Activated CD8-positive, alpha-beta memory T cell treated with anti-CD3 and anti-CD28 coated beads for 4 hours (primary cell): ENCODE results near the gene NUDT21.
A peak's percentile ranks its signal among the peaks of the same experiment; 100 is the strongest.
"Not testable (repeated sequence)": the region's sequence is repeated elsewhere in the genome, so short reads cannot be mapped to it uniquely, and the experiment has no call there.

ENCODE experiments used
- DNase-seq, 2 donors: peaks; one replicate each; pipeline ENCODE4 v3.0.0-alpha.2; 2020; ENCODE audit warnings: low read depth in 2 of 2

The NUDT21 gene

DNA sequence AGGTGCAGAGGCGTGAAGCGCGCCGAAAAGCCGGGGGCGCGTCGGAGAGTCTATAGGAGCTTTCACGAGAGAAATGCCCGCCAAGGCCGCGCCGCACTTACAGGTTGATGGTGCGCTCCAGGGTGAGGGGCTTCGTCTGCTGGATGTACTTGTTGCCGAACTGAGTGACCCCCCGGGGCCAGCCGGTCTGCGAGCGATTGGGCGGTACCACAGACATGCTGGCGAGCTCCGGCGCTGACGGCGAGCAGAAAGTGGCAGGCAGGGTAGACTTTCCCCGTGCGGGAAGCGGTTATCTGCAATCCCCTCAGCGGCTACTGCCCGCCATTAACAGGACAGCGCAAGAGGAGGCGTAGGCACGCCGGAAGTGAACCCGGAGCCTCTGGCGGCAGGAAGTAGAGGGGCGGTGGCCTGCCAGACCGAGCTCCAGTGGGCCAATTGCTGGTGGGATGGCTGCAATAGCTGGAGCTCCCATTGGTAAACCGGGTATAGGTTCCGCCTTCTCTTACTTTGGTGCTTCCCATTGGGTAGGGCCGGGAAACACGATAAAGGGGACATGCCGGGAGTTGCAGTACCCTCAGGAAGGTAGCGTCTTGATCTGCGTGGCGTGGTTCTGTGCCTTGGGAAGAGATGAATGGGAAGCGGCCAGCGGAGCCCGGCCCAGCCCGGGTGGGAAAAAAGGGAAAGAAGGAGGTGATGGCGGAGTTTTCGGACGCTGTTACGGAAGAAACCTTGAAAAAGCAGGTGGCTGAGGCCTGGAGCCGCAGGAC lies at the start of gene NUDT21, which contains the start of gene OGFOD1:
NUDT21 (minus strand) TSS at position 347 of the 767 bp plus-strand sequence; CDS start at position 217, 130 bp downstream.
OGFOD1 (plus strand) TSS at position 569 of the 767 bp plus-strand sequence; CDS start at position 628, 59 bp downstream.
- DNase-seq = peak; percentile 81 to 87

DNA sequence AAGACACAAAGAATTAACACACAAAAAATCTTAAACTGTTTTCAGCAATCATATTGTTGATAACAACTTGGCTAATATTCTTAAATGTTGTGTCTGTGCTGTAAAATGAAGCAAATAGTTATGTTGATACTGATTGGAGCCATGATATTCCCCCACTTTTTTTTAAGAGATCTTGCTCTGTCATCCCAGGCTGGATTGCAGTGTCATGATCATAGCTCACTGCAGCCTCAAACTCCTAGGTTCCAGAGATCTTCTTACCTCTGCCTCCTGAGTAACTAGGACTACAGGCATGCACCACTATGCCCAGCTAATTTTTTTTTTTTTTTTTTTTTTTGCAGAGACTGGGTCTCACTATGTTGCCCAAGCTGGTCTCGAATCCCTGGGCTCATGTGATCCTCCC lies 42.7 kb upstream of the NUDT21 start:
- DNase-seq = no peak

DNA sequence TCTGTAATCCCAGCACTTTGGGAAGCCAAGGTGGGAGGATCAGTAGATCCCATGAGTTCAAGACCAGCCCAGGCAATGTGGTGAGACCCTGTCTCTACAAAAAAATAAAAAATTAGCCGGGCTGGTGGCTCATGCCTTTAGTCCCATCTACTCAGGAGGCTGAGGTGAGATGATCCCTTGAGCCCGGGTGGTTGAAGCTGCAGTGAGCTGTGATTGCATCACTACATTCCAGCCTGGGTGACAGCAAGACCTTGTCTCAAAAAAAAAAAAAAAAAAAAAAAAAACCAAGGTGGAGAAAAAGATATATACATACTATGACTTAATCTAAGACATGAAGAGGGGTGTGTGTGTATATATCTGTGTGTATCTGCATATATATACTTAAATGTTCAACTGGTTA lies 42.0 kb upstream of the NUDT21 start:
- DNase-seq = no peak

DNA sequence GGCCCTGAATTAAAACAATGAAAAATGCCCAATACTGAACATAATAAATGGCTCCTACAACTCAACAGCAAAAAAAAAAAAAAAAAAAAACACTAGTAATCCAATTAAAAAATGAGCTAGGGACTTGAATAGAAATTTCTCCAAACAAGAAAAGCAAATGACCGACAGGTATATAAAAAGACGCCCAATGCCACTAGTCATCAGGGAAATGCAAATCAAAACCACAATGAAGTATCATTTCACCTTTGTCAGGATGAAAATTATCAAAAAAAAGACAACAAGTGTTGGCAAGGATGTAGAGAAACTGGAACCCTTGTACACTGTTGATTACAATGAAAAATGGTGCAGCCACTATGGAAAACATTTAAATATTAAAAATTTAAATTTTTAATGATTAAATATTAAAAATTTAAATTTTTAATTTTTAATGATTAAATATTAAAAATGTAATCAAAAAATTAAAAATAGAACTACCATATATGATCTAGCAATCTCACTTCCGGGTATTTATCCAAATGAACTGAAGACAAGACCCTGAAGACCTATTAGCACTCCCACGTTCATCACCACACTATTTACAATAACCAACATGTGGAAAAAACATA lies 40.6 kb upstream of the NUDT21 start:
- DNase-seq = no peak

DNA sequence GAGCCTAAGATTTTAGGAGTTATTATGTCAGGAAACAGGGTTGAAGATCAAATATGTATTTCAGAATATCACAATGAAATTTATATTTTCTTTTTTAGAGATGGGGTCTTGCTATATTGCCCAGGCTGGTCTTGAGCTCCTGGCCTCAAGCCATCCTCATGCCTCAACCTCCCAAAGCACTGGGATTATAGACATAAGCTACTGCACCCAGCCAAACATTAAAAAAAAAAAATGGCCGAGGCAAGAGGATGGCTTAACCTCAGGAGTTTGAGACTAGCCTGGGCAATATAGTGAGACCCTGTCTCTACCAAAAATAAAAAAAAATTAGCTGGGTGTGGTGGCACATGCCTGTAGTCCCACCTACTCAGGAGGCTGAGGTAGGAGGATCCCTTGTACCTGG lies 37.7 kb upstream of the NUDT21 start:
- DNase-seq = not testable (repeated sequence)

DNA sequence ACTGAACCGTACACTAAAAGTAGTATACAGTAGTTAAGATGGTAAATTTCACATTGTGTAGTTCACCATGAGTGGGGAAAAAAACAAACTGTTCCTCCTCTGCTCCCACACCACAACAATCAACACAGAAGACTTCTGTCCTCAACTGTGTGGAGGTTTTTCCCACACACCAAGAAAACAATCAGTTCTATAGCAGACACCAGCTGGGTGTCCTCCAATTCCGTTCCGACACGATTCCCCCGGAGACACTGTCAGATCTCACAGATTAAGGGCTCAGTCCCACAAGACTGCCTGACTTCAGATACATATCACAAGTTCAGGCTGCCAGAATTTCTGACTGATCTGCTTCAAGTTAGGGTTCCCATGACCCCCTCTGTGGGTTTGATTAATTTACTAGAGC lies 36.9 kb upstream of the NUDT21 start:
- DNase-seq = no peak

DNA sequence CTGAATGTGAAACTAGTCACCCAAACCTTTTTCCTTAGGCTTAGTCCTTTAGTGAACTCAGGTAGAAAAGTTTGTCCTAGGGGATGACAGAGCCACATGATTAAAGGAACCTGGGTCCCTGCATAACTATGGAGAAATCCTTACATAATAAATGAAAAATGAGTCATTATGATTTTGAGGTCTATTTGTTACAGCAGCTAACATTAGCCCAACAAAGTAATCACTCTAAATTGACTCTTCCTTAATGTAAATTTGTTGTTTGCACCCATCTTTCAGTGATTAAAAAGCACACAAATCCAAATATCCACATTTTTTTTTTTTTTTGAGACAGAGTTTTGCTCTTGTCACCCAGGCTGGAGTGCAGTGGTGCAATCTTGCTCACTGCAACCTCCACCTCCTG lies 32.3 kb upstream of the NUDT21 start:
- no peak for DNase-seq

DNA sequence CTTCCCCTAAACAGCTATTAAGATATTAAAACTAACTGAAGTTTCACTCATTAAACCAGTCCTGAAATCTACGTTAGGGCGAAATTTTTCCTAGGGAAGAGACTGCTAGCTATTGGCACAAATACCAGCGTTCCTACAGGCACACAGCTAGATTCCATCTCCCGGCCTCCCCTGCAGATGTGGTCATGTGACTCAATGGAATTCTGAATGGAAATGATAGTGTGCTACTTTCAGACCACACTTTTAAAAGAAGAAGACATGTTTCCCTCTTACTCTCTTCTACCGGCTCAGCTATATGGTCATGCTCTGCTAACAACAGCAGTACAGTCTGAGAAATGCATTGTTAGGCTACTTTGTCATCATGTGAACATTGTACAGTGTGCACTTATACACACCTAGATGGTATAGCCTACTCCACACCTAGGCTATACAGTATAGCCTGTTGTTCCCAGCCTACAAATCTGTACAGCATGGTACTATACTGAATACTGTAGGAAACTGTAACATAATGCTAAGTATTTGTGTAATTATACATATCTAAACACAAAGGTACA lies 31.6 kb upstream of the NUDT21 start:
- no peak for DNase-seq

DNA sequence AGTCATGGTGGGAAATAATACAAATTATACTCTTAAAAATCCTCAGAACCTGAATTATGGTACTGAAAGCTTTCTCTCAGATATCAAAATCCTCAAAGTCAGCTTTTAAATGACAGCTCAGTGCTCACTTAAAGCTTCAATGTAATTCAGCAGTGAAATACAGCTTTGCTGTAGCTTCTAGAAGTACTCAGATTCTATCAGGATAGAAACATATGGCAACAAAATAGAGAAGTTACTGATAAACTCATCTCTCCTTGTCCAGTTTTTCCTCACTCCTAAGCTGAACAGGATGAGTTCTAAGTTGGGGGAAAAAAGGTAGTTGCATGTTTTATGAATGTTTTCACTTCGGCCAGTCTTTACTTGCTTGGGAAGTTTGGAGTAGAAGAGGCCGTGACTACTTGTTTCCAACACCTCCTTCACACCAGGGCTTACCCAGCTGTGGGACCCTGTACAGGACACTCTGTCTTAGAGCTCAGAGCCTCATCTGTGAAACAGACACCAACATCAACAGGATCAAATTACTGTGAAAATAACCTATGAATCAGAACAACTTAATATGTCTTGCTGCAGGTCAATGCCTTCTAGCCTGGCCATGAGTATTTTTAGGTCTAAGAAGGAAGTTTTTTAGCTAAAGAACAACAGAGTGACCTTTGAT lies 30.5 kb upstream of the NUDT21 start:
- no peak for DNase-seq

DNA sequence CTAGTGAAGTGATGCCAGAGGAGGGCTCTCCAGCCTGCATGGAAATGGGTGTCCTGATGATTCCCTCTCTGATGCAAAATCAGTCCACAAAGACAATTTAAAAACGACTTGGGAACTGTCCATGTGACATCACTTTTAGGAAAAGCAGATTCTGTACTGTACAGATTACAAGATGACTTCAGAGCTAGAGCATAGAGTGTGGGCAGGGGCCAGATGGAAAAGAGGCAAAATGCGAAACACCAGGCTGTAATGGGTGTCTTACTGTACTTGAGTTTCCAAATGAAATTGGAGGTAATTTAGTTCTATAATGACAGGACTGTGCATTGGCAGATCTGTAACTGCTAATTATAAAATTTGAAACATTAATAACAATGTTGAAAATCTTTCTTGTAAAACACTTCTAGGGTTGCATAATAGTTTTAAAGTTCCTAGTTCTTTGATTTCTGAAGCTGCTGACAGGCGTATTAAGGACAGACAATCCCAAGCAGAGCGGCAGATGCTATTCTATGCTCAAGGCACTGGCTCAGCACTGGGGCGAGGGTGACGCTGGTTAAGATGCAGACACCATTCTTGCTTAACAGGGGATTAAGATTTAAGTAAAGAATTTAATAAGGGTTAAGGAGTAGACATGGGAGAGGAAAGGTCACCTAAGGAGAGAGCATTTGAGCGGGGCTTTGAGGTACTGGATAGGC lies 29.8 kb upstream of the NUDT21 start:
- DNase-seq = no peak

DNA sequence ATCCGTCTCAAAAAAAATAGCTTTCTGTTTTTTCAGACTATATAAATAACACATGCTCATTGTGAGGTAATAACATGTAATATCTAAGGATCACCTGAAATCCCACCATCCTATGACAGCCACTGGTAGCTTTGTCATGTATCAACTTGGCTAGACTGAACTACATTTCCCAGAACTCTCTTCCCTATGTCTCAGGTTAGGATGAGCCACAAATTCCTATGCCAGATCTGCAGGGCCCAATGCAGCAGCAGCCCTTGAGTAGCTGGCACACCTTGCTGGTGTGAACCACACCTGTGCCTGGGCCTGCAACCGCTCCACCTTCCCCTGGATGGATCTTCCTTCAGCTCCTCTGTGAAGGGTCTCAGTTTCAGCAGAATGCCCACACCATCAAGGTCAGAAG lies 28.3 kb upstream of the NUDT21 start:
- DNase-seq = no peak

DNA sequence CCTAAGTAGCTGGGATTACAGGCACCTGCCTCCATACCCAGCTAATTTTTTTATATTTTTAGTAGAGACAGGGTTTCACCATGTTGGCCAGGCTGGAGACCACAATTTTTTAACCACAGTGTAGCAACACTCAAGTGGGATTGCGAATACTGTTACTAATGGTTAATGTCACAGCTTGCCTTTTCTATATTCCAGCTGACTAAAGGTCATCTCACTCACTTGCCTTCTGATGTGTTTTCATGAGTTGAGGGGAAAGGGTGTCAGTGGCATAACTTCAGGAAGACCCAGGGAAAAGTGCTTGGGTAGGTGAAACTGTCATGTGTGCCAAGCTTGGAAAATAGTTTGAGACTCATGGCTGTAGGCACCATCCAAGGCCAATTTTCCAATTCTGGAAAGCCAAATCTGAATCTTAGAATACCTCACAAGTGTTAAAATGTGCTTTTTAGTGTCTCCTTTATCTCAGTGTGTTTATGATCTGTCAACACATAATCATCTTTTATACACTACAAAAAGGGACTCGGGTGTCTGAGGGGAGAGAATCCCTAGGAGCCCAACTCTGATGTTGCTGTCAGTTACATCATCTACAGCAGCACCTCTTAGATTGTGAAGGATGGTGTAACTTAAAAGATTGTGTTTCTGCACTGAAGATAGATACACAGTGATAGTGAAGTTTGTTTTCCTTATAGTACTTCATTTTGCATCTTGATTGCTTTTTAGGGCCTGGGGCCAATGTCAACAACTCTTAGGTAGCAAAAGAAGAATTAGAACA lies 27.3 kb upstream of the NUDT21 start:
- no peak for DNase-seq

DNA sequence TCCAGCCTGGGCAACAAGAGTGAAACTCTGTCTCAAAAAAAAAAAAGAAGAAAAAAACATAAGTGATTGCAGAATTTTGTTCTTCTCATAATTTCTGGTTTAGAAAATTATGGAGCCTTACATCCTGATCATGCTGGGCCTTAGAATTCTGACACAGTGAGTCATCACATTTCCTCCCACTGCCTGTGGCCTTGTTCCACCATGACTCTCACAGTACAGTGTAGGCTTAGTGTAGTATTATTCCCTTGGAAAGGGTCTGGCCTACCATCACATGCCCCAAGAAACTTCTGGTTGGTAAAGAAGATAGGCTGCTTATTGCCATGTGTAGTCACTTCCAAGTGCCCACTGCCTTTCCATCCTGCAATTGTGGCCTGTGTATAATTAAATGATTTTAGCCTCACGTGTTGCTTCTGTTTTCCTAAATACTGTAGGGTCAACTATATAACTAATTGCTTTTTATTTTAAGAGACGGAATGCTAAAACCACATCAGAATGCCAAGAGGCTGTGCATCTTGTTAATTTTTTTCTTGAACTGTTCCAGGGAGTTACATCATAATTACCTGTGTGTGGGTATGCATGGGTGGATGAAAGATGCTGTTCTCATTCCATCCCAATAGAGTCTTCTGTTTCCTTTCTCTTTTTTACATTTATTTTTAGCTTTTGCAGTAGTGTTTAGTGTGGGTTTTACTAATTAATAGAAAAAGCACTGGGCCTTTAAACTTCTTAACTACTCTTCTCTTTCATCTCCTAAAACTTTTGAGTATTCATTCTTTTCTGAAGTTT lies 26.2 kb upstream of the NUDT21 start:
- no peak for DNase-seq

DNA sequence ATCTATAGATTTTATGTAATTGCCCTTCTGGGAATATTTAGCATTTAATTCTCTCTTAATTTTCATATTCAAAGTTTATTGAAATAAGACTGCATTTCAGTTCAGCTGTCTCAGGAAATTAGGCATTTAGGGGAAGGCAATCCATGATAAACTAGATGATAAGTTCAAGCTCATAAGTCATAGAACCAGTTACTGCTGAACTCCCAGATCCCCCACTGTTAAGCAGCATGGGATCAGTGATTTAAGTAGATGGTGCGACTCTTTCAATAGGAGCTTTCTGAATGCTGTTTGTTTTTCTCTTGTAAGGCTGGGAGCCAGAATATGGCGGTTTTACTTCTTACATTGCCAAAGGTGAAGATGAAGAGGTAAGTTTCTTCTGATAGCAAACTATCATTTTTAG lies 24.1 kb upstream of the NUDT21 start:
- no peak for DNase-seq

DNA sequence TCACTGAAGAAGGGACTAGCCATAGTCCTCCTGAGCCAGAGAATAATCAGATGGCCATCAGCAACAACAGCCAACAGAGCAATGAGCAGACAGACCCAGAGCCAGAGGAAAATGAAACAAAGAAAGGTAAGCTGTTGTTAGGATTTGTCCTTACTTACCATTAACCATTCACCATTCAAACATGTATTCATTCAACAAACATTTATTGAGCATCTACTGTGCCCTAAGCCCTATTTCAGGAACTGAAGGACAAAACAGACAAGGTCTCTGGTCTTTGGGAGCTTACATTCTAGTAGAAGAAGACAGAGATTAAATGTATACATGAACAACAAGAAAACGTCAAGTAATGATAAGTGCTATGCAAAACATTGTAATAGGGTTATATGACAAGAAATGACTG lies 19.5 kb upstream of the NUDT21 start:
- no peak for DNase-seq

DNA sequence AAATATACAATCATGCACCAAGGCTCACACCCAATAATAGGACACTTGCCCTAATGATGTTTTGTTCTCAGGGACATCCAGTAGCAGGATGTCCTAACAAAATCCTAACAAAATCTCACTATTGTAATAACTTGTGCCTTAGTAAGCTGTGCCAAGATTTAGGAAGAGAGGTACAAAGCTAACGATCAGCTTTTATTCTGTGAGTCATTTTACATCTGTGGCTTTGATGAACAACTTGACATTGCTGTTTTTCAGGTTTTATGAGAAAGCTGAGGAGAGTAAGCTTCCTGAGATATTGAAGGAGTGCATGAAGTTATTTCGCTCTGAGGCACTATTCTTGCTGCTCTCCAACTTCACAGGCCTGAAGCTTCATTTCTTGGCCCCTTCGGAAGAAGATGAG lies 19.1 kb upstream of the NUDT21 start:
- DNase-seq = no peak

DNA sequence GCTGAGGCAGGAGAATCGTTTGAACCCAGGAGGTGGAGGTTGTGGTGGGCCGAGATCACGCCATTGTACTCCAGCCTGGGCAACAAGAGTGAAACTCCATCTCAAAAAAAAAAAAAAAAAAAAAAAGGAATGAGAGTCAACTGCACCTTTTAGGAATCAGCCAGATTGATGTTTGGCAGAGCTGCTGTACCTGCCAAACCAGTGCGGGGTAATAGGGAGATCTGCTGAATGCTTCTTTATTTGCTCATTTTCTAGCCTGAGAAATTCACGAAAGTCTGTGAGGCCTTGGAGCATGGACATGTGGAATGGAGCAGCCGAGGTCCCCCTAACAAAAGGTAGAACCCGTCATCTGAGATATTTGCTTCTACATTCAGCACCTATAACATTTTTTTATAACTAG lies 18.6 kb upstream of the NUDT21 start:
- no peak for DNase-seq

DNA sequence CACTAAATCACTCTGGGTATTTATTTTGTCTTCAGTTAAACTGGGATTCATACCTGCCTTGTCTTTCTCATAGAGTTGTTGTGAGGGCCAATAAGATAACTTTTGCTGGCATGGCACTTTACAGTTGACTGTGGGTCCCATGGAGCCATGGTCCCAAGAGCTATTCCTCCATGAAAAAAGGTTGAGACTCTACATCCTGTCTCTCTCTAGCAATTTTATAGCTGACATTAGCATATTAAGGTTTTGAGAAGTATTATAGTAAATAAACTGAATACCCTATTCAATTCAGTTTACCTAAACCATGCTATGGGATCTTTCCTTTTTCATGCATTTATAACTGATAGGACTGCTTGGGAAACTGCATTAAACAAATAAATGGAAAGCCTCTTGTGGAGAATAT lies 17.7 kb upstream of the NUDT21 start:
- DNase-seq = no peak

DNA sequence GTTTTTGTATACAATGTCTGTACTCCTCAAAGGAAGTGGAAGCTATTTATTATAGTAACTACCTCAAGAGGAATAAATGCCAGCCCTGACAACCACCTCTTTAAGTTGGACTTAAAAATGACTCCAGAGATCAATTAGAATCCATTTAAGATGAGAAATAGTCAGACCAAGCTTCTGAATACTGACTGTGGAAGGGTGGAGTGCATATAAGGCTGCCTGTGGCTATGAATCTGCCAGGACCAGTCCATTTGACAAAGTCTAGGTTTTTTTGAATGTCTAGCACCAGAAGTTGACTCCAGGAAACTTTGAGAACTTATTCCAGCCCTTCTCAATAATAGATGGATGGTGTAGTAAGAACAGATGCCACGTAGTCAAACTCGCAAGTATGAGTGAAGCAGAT lies 15.2 kb upstream of the NUDT21 start:
- DNase-seq = no peak

DNA sequence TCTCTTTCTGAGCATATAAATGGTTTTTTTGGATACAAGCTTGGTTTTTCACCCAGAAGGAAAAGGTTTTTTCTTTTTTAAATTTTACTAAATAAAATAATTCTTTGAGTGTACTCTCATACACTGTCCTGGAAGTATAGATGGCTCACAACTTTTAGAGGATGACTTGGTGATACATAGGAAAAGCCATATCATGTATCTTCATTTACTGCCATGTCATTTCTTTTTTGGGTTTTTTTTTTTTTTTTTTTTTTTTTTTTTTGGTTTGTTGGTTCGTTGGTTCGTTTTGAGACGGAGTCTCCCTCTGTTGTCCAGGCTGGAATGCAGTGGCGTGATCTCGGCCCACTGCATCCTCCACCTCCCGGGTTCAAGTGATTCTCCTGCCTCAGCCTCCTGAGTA lies 12.0 kb upstream of the NUDT21 start:
- DNase-seq = no peak
